ENCODE data around the gene NFIB. TPM values are rescaled to one million over a fixed set of nuclear protein-coding genes. Genes with fewer than 3 reads are reported as not detected.

NFIB gene
- total RNA-seq, 1 experiment from 2014 or later, result 14.3 TPM

GRCh38 chr9:14250794-14251153 is 63.2 kb downstream of the NFIB start:
- no peak overlapping the region for H2AK5ac ChIP-seq (ENCODE audit: insufficient read length, low read length)
- H3K4me3 Mint-ChIP-seq, result no peak overlapping the region
- peaks cover 0 to 5% (median 0%) of the 10 kb centered on the region in 3 experiments; a peak in 1 of 7 replicates for H3K36me3 Mint-ChIP-seq (ENCODE audit: insufficient read depth in 1 of 3, low read depth in 3 of 3)
- no peak overlapping the region for H2AFZ ChIP-seq (ENCODE audit: low read length)
- H3K79me2 ChIP-seq (ENCODE audit: insufficient read depth, low read length), result no peaks in the 10 kb centered on the region
- H4K91ac ChIP-seq (ENCODE audit: insufficient read length, low read depth, low read length), result no peak overlapping the region
- H3K4me1 Mint-ChIP-seq, result peaks cover 21 to 29% of the 10 kb centered on the region in 2 experiments
- H3T11ph ChIP-seq (ENCODE audit: low read length), result no peak overlapping the region
- H3K14ac ChIP-seq (ENCODE audit: insufficient read depth, low read length), result no peak overlapping the region
- H3K4ac ChIP-seq (ENCODE audit: low read depth, low read length), result no peak overlapping the region
- no peak for TF ChIP-seq CTCF (conservative IDR thresholded peaks at IDR 0.05)
- no peak for DNase-seq
- no peaks in the 10 kb centered on the region for H3K27me3 ChIP-seq (ENCODE audit: insufficient read depth, low read length)
- no peak overlapping the region for H4K5ac ChIP-seq (ENCODE audit: insufficient read length, low read depth, low read length)
- no peak overlapping the region for H2BK20ac ChIP-seq (ENCODE audit: low read depth, low read length, poor library complexity, severe bottlenecking)
- H3K9me3 Mint-ChIP-seq, result no peaks in the 10 kb centered on the region
- H3K27ac Mint-ChIP-seq, result no peak overlapping the region; a peak in 1 of 7 replicates
- H3K79me1 ChIP-seq (ENCODE audit: insufficient read depth, low read depth, low read length, poor library complexity, severe bottlenecking), result peaks cover 3% of the 10 kb centered on the region
- no CpG with 5 or more reads among the region's 1 CpG for WGBS (ENCODE audit: extremely low coverage, insufficient read length, low lambda C conversion rate)
- H2BK12ac ChIP-seq (ENCODE audit: insufficient read length, low read depth, low read length), result no peak overlapping the region
- H2BK15ac ChIP-seq (ENCODE audit: low read depth, low read length), result no peak overlapping the region
- peaks cover 5% of the 10 kb centered on the region; the same call in 1 of the 2 replicates for H3K4me1 ChIP-seq (ENCODE audit: insufficient read depth, low read length)
- no peaks in the 10 kb centered on the region for H3K23me2 ChIP-seq (ENCODE audit: insufficient read length, low read depth, low read length, poor library complexity, severe bottlenecking)
- H4K8ac ChIP-seq (replicated peaks; ENCODE audit: insufficient read length, low read depth, low read length), result no peak overlapping the region
- H2BK120ac ChIP-seq (ENCODE audit: low read depth, low read length, poor library complexity, severe bottlenecking), result no peak overlapping the region
- no peak overlapping the region for H3K23ac ChIP-seq (ENCODE audit: insufficient read length, low read depth, low read length)
- H2BK5ac ChIP-seq (ENCODE audit: insufficient read length, low read length), result no peak overlapping the region
- H3K4me2 ChIP-seq (ENCODE audit: insufficient read depth, insufficient read length, low read length), result no peak overlapping the region
- no peaks in the 10 kb centered on the region for H3K27me3 Mint-ChIP-seq (ENCODE audit: low read depth)
- no peak overlapping the region for H3K56ac ChIP-seq (ENCODE audit: insufficient read length, low read depth, low read length)
- H3K9ac ChIP-seq (ENCODE audit: extremely low read depth, insufficient read length, low read length), result no peak overlapping the region
- no peaks in the 10 kb centered on the region for H4K20me1 ChIP-seq (ENCODE audit: control insufficient read depth, insufficient read depth, insufficient read length)
- H3K9me3 ChIP-seq (ENCODE audit: control insufficient read depth, low read depth, low read length), result no peaks in the 10 kb centered on the region
- H3K18ac ChIP-seq (ENCODE audit: insufficient read length, low read depth, low read length), result no peak overlapping the region
- no peak overlapping the region for H3K27ac ChIP-seq (ENCODE audit: insufficient read length, low read depth, low read length)

Data from H9 (cell line).